ENCODE measurements around the gene SLC4A4. TPM values are rescaled to one million over a fixed set of nuclear protein-coding genes. Genes with fewer than 3 reads are reported as not detected.

The SLC4A4 gene
- total and polyA plus RNA-seq, 2 of the 13 experiments (the other 11 are each of a cell fraction or from before 2014, with no cell fraction given), result 0.01 TPM; not detected in 1

DNA sequence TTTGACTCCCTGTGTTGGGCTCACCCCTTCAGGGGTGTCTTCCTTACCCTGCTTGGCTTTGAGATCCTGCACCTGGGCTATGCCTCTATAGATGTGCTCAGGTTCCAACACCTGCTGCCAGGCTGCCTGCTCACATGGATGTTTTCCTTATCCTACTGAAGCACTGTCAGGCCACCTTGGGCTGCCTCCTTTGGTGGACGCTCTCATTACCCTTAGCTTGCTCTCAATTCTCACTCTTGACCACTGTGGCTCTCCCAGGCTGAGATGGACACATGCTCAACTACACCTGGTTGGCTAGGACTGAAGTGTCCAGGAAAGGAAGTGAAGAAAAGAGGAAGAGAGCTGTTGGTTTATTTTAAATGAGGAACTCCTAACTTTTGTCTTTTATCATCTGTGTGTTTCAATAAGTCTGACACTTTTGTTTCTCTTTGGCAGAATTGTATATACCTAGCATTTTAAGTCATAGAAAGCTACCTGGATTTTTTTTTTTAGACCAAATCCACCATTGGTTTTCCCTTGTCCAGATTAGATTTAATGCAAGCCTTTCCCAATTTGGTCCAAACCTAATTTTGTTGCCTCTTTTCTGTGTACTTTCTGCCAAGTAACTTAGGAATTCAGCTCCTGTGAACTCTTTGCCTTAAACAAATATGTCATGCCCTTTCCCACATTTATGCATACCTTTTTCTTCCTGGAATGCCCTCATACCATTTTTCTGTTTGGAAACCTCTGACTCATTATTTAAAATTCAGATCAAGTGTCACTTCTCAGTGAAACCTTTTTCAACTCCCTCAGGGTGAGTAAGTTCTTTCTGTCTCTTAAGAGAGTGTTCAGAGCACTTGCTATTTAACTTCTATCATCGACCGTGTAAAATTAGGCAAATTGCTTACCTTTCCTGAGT is 269.2 kb downstream of the SLC4A4 start:
- Histone ChIP-seq H2AFZ (ENCODE audit: low read length) (no peak overlapping the region), H3K79me2 (ENCODE audit: insufficient read depth, low read length) (no peaks in the 10 kb centered on the region), H3K9me3 (ENCODE audit: low read length) (no peaks in the 10 kb centered on the region), H4K20me1 (ENCODE audit: insufficient read depth, low read length) (no peaks in the 10 kb centered on the region), H3K36me3 (replicated peaks in 1 of 2; ENCODE audit: control insufficient read depth in 1 of 2, insufficient read depth in 2 of 2, low read length in 2 of 2) (no peaks in the 10 kb centered on the region), H3K27ac (ENCODE audit: extremely low read length, insufficient read depth, low read length) (no peak overlapping the region), H3K4me3 (replicated peaks in 1 of 3; ENCODE audit: insufficient read depth in 1 of 3, low read depth in 2 of 3, low read length in 3 of 3) (no peak overlapping the region), H3K4me1 (ENCODE audit: insufficient read depth, low read length) (peaks cover 20% of the 10 kb centered on the region), H3K4me2 (ENCODE audit: low read depth, low read length) (peak overlapping the region; percentile 23; the same call in 1 of the 2 replicates), H3K27me3 (ENCODE audit: control insufficient read depth in 1 of 2, insufficient read depth in 2 of 2, low read length in 2 of 2) (no peaks in the 10 kb centered on the region), H3K9ac (ENCODE audit: insufficient read depth, low read depth, low read length) (no peak overlapping the region)
- intact Hi-C loops (cut with micrococcal nuclease; ENCODE audit: unreplicated experiment), result no loop called here
- peak; percentile 77 for ATAC-seq
- WGBS (ENCODE audit: low lambda C conversion rate), result 23% methylated on average over 3 of the region's 3 CpGs
- in situ Hi-C loops (cut with HindIII; ENCODE audit: extremely low pct_ligation_motif_present, low pct_unique_long_range_greater_than_20kb), result no loop called here
- no TSS peak for BruUV-seq (replicated peaks)
- no peak for FAIRE-seq
- peak; percentile 70 for DNase-seq (ENCODE audit: low spot score)
- CTCF ChIA-PET (ENCODE audit: low intra/inter-chr PET ratio, low total read pairs), result no interaction called here
- POLR2A ChIA-PET, result no interaction called here
- TF ChIP-seq NR2F2 (IDR thresholded peaks at IDR 0.05; ENCODE audit: borderline replicate concordance, low read depth) (peak; percentile 66; the same call in 1 of the 2 replicates), ELF3 (CRISPR knock-in tag; IDR thresholded peaks at IDR 0.05) (0 out of 2 replicates have a peak, but pooled peaks have one; percentile 33), TCF7 (IDR thresholded peaks at IDR 0.05; ENCODE audit: low read depth) (peak; percentile 34; the same call in 1 of the 2 replicates), U2AF1 (optimal IDR thresholded peaks at IDR 0.05; ENCODE audit: low read depth, low read length) (no peak), ZNF253 (CRISPR knock-in tag; IDR thresholded peaks at IDR 0.05; ENCODE audit: borderline replicate concordance) (no peak), RARA (CRISPR knock-in tag; IDR thresholded peaks at IDR 0.05) (peak; percentile 72), DDIT3 (CRISPR knock-in tag; IDR thresholded peaks at IDR 0.05) (no peak), ARID5B (CRISPR knock-in tag; IDR thresholded peaks at IDR 0.05) (peak; percentile 78), DNMT3B (CRISPR knock-in tag; conservative IDR thresholded peaks at IDR 0.05) (no peak), IRX3 (CRISPR knock-in tag; IDR thresholded peaks at IDR 0.05; ENCODE audit: borderline replicate concordance, low read depth) (no peak), BCL6 (CRISPR knock-in tag; IDR thresholded peaks at IDR 0.05) (peak; percentile 74), FOSL1 (CRISPR knock-in tag; IDR thresholded peaks at IDR 0.05; ENCODE audit: borderline replicate concordance) (peak; percentile 47; the same call in 1 of the 2 replicates), SRY (CRISPR knock-in tag; IDR thresholded peaks at IDR 0.05) (no peak), SIX4 (CRISPR knock-in tag; IDR thresholded peaks at IDR 0.05) (peak; percentile 56; the same call in 1 of the 2 replicates), ARNT (IDR thresholded peaks at IDR 0.05) (no peak)
- TF ChIP-seq, protein P1, sequence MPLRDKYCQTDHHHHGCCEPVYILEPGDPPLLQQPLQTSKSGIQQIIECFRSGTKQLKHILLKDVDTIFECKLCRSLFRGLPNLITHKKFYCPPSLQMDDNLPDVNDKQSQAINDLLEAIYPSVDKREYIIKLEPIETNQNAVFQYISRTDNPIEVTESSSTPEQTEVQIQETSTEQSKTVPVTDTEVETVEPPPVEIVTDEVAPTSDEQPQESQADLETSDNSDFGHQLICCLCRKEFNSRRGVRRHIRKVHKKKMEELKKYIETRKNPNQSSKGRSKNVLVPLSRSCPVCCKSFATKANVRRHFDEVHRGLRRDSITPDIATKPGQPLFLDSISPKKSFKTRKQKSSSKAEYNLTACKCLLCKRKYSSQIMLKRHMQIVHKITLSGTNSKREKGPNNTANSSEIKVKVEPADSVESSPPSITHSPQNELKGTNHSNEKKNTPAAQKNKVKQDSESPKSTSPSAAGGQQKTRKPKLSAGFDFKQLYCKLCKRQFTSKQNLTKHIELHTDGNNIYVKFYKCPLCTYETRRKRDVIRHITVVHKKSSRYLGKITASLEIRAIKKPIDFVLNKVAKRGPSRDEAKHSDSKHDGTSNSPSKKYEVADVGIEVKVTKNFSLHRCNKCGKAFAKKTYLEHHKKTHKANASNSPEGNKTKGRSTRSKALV (CRISPR knock-in tag; IDR thresholded peaks at IDR 0.05), result no peak
- TF ChIP-seq, protein P2, sequence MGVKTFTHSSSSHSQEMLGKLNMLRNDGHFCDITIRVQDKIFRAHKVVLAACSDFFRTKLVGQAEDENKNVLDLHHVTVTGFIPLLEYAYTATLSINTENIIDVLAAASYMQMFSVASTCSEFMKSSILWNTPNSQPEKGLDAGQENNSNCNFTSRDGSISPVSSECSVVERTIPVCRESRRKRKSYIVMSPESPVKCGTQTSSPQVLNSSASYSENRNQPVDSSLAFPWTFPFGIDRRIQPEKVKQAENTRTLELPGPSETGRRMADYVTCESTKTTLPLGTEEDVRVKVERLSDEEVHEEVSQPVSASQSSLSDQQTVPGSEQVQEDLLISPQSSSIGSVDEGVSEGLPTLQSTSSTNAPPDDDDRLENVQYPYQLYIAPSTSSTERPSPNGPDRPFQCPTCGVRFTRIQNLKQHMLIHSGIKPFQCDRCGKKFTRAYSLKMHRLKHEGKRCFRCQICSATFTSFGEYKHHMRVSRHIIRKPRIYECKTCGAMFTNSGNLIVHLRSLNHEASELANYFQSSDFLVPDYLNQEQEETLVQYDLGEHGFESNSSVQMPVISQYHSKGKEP (CRISPR knock-in tag; IDR thresholded peaks at IDR 0.05), result no peak

All from HepG2 (cell line).